RKO (cell line): ENCODE measurements around the gene TLCD3B.
"Not testable (repeated sequence)": the region's sequence is repeated elsewhere in the genome, so short reads cannot be mapped to it uniquely, and the experiment has no call there.

Source experiments
- DNase-seq: peaks from one replicate; pipeline ENCODE4 v3.0.0-alpha.2; 2016; ENCODE audit warnings: low spot score

Gene TLCD3B

DNA sequence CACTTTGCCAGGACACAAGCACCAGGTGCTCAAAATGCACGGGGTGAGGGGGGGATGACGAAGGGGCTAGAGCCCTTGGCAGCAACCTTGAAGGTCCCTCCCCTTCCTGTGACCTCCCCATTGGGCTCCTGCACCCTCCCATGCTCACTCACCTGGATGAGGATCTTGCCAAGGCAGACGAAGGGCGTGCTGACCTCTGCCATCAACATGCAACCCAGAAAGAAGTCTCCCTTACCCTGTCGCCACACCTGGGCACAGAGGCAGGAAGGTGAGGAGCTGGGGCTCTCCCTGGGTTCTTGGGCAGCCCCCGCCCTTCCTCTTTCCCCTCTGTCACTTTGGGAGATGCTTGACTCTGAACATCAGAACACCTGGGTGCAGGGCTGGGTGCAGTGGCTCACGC is 5.5 kb downstream of the TLCD3B start:
- no peak for DNase-seq

DNA sequence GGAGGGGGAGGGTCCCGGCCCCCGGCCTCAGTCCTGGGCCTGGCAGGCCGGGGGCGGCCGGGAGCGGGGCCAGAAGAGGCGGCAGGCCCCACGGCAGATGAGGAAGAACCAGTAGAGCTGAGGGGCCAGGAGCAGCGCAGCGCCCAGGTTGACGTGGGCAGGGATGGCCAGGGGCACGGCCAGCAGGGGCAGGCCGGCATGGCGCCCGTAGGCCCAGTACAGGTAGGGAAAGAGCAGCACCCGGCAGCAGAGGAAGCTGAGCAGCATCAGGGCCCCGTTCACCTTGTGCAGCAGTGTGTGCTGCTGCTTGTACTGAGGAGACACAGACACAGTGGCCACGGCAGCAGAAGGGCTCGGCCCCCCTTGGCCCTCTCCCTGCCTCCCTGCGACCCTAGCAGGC is 5.9 kb downstream of the TLCD3B start:
- no peak for DNase-seq

DNA sequence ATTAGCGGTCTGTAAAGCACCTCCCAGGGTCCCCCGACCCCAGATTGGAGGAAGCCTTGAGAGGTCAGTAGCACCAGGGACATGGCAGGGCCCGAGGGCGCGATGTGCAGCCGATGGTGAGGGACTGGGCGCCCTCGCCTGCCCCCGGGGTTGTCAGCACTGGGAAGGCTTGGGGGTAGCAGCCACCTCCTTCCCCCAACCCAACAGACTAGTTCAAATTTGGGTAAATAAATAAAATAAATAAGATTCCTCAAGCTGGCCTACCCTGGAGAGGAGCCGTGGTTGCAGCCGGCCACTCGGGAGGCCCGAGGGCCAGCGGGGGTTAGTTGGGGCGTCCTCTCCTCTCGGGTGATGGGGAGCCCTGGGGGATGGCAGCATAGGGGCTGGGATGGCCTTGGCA is 6.6 kb downstream of the TLCD3B start:
- DNase-seq = no peak

DNA sequence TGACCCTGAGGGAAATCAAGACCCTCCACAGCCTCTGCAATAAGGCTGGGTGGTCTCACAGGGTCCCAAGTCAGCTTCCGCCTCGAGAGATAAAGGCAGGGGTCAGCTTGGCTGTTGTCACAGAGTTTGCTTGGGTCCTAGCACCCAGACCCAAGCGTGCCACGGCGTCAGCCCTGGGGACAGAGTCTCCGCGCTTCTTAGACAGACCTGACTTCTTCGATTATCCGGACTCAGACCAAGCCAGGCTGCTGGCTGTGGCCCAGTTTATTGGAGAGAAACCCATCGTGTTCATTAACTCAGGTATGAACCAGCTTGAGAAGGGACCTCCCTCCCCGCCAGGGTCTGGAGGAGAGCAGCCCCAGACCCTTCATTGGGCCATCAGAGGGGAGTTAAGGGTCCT is 7.5 kb downstream of the TLCD3B start:
- no peak for DNase-seq

DNA sequence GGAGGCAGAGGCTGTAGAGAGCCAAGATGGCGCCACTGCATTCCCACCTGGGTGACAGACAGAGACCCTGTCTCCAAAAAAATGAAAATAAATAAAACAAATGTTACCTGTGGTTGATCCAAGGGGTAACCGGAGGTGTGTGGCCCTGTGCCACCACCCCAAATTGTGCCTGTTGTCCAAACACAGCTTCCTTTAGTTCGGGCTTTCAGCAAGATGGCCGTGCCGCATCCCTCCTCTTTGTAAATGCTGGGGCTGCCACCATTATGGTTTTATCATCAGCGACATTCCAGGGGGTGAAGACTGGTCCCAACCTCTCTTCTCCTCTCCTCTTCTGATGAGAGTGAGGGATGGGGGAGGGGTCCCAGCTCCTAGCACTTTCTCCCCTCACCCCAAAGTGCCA is 8.2 kb downstream of the TLCD3B start, which contains the start of gene C16orf92:
Gene C16orf92 (plus strand): TSS at position 312 of the 400 bp plus-strand sequence. CDS start 143 bp downstream, outside the sequence.
- no peak for DNase-seq

DNA sequence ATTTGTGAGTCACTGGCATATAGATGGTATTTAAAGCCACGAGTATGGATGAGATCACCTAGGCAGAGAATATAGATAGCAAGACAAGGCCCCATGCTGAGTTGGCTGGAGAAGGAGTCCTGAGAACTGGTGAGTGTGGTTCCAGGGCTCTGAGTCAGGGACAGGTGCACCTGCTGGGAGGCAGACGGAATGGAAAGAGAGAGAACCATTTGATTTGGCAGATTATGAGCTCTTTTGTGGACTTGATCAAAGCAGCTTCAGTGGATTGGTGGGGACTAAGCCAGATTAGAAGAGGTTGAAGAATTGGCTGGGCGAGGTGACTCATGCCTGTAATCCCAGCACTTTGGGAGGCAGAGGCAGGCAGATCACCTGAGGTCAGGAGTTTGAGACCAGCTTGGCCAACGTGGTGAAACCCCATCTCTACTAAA is 12.3 kb downstream of the TLCD3B start:
- peak; percentile 55 for DNase-seq

DNA sequence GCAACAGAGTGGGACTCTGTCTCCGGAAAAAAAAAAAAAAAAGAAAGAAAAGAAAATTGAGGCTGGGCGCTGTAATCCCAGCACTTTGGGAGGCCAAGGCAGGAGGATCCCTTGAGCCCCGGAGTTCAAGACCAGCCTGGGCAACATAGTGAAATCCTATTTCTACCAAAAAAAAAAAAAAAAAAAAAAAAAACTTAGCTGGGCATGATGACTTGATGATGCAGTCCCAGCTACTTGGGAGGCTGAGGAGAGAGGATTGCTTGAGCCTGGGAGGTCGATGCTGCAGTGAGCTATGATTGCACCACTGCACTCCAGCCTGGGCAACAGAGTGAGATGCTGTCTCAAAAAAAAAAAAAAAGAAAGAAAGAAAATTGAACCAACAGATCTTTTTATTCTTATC is 13.1 kb downstream of the TLCD3B start:
- DNase-seq = not testable (repeated sequence)

DNA sequence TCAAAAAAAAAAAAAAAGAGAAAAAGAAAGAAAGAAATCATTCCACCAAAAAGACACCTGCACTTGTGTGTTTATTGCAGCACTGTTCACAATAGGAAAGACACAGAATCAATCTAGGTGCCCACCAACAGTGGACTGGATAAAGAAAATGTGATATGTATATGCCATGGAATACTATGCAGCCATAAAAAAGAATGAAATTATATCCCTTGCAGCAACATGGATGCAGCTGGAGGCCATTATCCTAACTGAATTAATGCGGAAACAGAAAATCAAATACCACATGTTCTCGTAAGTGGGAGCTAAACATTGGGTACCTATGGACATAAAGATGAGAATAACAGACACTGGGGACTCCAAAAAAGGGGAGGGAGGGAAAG is 13.8 kb downstream of the TLCD3B start:
- no peak for DNase-seq

DNA sequence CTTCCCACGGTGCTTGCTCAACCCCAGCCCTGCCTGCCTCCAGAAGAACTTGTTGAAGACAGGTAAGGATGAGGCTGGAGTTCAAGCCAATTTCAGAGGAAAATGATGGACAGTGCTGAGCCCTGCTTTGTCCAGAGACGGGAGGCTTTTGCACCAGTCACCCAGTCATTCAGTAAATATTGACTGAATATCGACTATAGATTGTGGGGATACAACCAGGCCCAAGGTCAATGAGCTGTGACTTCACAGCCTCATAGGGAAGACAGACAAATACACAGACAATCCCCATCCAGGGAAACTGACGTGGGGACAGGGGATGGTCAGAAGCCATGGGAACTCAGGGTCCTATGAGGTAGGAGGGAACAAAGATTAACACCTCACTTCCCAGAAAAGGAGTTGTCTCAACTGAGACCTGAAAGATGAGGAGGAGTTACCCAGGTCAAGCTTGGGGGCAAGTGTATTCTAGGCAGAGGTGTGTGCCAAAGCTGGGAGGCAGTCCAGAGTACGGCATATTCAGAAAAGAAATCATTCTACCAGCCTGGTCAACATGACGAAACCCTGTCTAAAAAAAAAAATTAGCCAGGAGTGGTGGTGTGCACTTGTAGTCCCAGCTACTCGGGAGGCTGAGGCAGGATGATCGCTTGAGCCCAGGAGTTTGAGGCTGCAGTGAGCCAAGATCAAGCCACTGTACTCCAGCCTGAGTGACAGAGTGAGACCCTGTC is 14.4 kb downstream of the TLCD3B start:
- DNase-seq = no peak

DNA sequence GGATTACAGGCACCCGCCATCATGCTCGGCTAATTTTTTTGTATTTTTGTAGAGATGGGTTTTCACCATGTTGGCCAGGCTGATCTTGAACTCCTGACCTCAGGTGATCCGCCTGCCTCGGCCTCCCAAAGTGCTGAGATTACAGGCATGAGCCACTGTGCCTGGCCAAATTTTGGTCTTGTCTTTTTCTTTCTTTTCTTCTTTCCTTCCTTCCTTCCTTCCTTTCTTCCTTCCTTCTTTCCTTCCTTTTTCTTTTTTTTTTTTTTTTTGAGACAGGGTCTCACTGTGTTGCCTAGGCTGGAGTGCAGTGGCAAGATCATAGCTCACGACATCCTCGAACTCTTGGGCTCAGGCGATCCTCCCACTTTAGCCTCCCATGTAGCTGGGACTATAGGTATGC is 15.6 kb downstream of the TLCD3B start:
- not testable (repeated sequence) for DNase-seq

DNA sequence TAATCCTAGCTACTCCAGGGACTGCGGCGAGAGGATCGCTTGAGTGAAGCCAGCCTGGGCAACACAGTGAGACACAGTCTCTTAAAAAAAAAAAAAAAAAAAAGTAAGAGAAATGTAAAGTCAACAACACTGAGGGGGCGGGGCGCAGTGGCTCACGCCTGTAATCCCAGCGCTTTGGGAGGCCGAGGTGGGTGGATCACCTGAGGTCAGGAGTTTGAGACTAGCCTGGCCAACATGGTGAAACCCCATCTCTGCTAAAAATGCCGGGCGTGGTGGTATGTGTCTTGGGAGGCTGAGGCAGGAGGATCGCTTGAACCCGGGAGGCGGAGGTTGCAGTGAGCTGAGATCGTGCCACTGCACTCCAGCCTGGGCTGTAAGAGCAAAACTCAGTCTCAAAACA is 18.5 kb downstream of the TLCD3B start:
- not testable (repeated sequence) for DNase-seq

DNA sequence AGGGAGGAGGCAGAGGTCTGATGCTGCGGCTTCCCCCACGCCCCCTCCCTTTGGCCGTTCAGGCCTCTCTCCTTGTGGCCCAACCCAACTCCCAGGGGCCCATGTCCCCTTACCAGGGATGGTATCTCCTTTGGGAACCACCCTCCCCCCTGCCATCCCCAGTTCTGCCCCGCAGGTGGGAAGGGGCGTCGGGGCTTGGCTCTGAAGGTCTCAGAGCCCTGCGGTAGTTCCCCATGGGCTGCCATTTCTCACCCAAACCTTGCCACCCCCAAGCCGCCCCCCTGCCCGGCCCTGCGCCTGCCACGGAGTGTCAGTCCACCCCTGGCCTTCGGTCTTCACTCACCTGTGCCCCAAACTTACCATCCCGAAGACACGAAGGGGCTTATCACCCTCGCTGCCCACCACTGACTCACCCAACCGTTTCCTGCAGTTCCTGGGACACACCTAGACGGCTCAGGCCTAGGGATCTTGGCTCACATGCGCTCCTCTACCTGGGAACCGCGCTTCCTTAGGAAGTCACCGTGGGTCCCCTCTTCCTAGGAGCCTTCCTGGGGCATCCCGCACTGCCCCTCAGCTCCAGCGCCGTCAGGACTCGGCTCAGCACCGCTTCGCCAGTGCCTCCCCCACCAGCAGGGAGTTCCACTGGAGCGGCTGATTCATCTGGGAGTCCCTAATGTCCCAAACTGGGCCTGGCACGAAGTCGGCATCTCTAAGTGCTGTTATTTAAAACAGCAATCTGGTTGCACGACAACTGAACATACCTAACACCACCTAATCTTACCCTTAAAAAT is 19.2 kb downstream of the TLCD3B start:
- no peak for DNase-seq

DNA sequence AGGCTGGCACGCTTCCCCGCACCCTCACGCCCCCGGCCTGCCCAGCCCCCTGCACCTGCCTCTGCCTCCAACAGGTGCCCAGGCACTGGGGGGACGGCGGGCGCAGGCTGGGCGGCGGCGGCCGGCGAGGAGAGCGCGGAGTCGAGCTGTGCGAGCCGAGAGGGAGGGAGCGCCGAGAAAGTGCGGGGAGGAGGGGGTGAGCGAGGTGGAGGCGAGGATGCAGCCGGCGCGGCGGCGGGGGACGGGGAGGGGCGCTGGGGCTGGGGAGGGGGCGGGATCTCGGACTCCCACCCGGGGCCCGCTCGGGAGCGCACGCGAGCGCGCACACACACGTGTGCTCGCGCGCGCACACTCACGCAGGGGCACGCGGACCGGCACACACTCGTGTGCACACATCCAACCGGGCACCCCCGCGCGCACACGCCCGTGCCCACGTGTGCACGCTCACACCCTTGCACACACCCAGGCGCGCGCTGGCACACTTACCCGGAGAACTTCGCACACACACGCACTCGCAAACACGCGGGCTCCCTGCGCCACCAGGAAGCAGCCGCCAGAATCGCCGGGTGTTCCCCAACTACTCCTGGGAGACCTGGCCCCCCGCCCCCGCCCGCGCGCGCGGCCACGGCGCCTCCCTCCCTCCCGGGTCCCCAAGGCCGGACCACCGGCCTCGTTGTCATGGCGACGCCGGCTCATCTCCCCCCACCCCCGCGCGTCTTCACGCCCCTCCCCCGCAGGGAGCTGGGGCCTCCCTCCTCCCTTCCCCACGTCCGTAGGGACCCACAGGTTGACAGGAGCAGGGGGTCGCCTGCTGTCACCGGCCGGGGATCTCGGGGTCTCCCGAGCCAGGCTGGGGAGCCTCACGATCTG is 20.0 kb downstream of the TLCD3B start, which contains the start of gene DOC2A:
Gene DOC2A (minus strand): TSS at position 184 of the 870 bp plus-strand sequence. CDS start 805 bp downstream, outside the sequence.
- peak; percentile 26 for DNase-seq

DNA sequence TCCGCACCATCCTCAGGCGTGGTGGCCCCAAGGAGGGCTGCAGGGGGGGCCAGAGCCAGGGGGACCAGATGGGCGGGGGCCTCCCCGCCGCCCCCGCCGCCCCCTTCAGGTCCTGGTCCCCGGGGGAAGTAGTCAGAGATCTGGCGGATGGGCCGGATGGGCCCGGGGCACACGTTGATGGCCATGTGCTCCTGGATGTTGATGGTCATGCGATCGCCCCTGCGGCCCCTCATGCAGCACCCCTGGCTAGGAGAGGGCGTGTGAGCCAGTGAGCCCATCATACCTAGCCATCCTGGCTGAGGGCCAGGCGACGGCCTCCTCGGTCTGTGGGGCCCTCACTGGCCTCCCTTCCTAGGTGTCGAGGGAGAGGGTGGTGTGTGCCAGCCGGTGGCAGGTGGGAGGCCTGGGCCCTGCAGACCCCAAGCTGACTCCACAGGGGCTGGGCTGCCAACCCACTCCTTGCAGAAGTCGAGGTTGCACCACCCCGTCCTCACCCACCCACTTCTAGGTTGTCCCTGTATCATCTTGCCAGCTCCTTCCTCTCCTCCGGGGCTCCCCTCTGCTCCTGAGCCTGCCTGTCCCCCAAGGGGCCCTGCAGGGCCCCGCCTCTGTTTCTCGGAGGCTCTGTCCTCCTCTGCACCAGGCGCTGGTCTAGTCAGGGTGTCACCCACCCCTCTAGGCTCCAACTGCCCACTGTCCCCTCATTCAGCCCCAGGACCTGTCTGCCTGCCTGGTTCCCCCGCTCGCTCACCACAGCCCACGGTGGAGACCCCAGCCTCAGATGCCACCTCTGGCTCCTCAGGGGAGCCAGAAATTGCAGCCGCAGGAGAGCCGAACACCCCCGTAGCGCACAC is 20.9 kb downstream of the TLCD3B start:
- DNase-seq = no peak

DNA sequence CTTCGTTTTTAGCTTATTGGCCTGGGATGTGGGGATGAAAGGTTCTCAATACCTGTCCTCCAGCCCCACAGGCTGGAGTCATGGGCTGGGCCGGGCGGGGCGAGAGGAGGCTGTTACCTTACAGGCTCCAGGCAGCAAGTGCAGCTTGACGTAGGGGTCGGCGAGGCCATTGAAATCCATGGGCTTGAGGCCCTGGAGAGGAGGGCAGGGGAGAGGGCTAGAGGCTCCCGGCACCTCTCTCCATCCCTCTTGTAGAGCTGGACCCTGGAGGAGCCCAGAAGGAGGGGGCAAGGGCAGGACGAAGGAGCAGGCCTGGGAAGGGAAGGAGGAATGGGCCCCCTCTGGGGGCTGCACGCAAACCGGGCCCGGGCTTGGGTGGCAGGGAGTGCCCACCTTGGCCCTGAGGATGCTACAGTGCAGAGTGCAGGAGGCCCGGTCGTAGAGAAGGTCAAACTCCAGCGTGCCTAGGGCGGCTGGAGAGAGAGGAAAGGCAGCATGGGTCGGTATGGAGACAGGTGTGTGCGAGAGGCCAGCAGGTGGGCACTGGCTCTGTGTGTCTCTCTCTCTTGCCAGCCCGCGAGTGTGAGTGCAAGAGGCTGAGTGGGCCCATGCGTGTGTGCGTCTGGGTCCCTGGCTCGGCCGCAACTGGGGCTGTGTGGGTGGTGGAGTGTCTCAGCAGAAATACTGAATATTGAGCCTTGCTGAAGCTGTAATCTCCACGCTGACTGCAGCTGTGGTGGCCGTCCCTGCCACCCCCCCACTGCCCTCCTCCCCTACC is 21.8 kb downstream of the TLCD3B start:
- no peak for DNase-seq

DNA sequence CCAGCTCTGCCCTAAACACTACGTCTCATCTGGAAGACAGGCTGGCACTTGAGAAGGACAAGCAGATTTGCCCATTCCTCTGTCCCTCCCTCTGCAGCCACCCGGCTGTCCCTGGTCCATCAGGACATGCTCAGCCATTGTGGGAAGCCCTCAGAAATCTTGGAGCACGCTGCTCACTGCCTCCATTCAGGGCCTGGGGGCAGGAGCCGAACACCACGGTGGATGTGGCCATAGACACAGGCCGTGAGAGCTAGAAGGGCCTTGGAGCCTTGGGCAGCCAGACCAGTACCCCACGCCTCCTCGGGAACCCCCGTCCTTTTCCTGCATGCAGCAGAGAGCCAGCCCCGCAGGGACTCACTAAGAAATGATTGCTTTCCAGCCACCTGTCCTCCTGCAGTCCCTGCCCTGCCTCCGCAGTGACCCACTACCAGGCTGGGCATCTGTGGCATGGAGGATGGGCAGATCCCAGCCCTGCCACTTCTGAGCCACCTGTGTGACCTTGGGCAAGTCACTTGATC is 23.6 kb downstream of the TLCD3B start:
- no peak for DNase-seq

DNA sequence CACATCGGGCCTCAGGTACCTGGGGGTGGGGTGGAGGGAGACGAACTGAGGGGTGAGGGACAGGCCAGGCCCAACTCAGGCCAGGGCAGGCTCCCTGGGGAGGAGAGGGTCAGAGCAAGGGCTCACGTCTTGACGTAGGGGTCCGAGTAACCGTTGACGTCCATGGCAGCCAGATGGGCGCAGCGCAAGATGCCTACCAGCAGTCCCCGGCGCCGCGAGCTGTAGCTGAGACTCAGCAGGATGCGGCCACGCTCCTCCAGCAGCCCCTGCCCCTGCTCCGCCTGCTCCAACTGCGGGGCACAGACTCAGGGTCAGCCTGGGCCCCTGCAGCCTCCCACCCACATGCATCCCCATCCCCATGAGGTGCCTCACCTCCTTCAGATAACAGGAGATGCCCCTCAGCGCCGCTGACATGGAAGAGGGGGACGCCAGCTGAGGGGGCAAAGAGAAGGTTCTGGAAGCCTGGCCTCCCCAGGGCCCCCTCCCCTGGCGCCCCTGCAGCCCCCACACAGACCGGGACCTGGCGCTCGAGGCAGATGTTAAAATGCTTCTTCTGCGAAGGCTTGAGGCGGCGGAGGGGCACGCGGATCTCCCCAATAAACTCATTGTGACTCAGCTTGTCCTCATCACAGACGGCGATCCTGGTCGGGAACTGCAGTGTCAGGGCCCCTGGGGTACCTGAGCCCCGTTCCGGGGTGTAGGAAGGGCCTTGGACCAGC is 24.3 kb downstream of the TLCD3B start:
- no peak for DNase-seq

DNA sequence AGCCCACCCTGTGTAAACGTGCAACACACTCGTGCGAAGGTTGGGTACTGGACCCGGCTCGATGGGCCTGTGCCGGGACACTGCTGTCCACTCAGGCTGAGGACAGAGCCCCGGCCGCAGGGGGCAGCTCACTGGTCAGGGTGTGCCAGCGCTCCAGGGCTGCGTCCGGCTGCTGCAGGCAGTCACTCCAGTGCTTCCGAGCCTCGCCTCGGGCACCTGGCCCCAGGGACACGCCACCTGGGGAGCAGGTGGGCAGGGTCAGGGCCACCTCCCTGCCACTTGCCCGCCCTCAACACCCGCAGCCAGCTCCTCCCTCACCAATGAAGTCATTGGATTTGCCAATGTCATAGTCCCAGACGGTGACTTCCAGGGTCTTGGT is 25.0 kb downstream of the TLCD3B start:
- no peak for DNase-seq

DNA sequence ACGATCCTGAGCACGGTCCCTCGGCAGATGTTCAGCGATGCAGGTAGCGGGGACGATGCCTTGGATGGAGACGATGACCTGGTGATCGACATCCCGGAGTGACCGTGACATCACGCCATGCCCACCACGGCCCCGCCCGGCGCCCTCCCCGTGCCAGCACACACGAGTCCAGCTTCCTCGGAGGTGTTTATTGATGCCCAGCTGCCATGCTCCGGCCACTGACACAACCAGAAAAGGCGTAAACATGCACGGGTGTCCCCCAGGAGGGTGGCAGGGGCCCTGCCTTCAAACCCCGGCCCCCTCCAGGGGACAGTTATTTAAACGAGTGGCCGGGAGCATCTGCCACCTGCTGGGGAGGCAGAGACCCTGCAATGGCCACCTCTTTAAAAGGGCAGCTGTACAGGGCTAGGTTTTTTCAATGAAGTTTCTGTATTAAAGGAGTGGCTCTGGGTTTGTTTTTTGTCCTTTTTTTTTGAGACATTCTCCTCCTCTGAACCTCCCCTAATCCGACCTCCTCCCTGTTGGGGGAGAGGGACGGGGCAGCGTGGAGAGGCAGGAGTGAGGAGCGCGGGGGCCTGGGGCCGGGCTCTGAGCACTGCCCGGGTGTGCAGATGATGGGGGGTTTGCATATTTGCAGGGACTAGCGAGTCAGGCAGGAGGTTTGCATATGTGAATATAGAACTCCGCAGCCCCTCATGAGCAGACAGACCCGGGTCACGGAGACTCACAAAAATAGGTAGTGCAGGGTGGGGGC is 25.6 kb downstream of the TLCD3B start:
- peak; percentile 64 for DNase-seq
